HG02870 (cell line): ENCODE data around the gene AASDH.
A peak's percentile ranks its signal among the peaks of the same experiment; 100 is the strongest.

ENCODE experiments used
- ATAC-seq: cut with Tn5 transposase; IDR thresholded peaks from one replicate; pipeline ENCODE4 v1.9.1; 2021; ENCODE audit warnings: mild to moderate bottlenecking, moderate library complexity; ENCODE audit not compliant: unreplicated experiment

AASDH gene, protein sequence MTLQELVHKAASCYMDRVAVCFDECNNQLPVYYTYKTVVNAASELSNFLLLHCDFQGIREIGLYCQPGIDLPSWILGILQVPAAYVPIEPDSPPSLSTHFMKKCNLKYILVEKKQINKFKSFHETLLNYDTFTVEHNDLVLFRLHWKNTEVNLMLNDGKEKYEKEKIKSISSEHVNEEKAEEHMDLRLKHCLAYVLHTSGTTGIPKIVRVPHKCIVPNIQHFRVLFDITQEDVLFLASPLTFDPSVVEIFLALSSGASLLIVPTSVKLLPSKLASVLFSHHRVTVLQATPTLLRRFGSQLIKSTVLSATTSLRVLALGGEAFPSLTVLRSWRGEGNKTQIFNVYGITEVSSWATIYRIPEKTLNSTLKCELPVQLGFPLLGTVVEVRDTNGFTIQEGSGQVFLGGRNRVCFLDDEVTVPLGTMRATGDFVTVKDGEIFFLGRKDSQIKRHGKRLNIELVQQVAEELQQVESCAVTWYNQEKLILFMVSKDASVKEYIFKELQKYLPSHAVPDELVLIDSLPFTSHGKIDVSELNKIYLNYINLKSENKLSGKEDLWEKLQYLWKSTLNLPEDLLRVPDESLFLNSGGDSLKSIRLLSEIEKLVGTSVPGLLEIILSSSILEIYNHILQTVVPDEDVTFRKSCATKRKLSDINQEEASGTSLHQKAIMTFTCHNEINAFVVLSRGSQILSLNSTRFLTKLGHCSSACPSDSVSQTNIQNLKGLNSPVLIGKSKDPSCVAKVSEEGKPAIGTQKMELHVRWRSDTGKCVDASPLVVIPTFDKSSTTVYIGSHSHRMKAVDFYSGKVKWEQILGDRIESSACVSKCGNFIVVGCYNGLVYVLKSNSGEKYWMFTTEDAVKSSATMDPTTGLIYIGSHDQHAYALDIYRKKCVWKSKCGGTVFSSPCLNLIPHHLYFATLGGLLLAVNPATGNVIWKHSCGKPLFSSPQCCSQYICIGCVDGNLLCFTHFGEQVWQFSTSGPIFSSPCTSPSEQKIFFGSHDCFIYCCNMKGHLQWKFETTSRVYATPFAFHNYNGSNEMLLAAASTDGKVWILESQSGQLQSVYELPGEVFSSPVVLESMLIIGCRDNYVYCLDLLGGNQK

DNA sequence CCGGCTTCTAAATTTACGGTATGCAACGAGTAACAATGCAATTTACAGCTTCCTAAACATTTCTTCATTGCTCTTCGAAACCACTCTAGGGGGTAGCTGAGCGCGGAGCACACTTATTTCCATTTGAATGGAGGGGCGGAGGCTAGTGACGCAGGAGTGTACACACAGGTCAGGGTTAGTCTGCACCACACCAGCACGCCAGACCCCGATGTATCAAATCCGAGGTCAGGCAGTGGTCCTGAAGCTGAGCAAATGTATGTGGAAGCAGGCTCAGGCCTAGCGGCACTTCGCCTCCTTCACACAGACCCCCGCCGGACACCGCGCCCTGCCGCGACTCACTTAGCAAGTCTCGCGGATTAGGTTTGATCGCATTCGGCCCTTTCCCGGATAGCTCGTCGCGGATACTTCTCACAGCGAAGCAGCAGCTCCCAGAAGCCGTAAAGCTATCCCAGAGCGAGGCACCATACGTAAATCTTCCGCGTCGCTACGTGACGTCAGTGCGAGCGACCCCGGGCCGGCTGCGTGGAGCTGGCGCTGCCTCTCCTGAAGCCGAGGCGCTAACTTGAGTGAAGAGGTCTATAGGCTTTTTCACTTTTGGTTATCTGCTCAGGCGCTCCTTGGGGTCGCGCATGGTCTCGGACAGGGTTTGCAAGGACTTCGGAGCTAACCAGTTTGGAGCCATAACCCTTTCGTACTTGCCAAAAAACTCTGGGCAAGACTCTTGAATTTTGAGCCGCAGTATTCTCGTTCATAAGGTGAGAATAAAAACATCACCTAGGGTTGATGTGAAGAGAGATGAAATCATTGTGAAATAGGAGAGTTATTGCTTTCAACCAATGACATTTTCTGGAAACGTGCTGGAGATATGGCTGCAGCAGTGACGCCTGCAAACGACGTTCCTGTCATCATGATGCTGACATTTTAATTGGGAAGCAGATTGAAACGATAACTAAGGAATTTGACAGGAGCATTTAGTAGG, at the start of gene AASDH:
AASDH (minus strand) TSS at position 469 of the 979 bp plus-strand sequence. CDS start 3,192 bp downstream, outside the sequence.
- peak; percentile 90 for ATAC-seq

DNA sequence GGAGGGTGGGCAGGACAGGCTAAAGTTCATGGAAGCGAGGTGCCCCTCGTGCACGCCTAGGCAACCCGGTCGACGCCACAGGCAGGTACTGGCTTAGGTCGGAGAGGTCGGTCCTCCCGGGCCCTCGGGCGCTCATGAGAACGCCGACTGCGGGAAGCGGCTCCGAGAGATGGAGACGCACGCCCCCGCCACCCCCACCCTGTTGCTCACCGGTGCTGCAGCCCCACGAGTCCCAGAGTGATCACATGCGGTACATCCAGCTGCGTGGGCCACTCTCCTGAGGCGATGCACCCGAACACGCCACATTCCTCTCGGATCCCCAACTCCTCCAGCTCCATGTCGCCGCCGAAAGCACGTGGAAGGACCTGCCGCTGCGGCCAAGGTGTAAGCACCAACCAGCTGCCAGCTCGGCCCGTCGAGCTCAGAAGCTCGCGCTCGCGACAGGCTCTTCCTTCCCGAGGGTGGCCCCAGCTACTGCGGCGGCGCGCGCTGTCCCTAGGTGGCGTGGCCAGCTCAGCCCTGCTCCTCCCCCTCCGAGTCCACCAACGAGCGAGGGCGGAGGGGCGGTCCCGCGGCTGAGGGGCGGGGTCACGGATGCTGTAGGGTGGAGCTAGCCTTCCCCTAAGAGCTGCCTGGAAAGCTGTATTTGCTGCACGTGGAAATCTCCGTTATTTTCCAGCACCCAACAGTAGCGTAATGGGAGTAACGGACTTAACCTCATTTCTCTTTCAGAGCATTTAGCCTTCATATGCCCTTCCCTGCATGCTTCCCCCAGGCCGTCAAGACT, 48.0 kb upstream of the AASDH start, which contains the start of gene PPAT:
PPAT (minus strand) TSS at position 476 of the 787 bp plus-strand sequence; CDS start at position 338, 138 bp downstream.
- peak; percentile 76 for ATAC-seq

DNA sequence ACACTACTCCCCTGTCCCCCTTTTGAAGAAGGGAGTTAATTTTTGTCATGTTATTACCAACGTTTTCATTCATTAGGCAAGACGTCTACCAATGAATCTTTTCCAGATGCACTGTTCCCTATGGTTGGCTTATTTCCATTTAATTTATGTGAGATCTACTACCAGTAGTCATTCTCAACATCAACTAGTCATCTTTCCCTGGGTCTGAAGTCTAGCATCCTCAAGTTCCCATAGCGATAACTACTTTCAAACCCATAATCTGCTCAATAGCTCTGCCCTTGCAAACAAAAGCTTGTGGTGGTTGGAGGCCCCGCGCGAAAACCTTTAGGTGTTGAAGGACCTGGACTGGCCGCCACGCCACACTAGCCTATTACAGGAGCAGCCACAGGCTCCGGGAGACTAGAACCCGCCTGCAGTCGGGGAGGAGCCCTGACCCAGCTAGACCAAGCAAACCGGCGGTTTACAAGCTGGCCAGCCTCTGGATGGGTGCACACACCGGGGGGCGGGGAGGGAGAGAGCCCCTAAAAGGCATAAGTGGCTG, 47.4 kb upstream of the AASDH start:
- ATAC-seq = peak; percentile 11

DNA sequence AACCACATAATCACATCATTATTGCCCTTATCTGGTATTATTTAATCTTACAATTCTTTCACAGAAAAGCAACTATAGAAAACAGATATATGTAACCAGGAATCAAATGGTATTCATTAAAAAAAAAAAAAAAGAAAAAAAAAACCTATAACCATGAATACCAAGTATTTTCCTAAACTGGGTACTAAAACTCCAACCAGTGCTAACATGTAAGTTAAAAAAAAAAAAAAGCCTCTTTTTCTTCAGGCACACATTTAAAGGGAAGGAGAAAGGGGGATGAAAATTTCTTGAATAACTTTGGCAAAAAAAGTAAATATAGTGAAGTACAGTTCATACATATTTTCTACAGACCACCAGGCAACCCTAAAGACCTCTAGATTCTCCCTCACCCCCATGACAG, 46.0 kb upstream of the AASDH start:
- ATAC-seq = no peak

DNA sequence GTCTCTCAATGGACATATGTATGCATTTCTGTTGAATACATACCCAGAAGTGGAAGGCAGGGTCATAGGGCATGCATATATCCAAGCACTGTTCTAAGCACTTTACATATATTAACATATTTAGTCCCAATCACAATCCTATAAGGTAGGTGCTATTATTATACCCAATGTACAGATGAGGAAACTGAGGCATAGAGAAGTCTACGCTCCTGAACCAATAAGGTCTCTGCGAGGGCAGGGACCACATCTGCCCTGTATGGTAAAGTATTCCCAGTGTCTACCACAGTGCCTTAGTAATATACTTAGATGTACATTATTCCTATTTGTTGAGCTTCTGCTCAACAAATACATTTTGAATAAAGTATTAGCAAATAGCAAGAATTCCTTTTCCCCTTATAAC, 42.9 kb upstream of the AASDH start:
- ATAC-seq = no peak

DNA sequence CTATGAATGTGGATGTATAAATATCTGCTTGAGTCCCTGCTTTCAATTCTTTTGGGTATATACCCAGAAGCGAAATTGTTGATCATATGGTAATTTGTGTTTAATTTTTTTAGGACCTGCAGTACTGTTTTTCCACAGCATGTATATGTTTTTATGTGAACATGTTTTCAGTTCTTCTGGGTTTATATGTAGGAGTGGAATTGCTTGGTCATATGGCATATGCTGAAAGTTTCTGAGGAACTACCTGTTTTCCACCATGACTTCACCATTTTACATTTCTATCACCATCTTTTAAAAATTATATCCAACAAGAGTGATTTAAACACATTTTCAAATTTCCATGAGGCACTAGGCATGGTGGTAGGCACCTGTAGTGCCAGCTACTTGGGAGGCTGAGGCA, 39.9 kb upstream of the AASDH start:
- ATAC-seq = no peak

DNA sequence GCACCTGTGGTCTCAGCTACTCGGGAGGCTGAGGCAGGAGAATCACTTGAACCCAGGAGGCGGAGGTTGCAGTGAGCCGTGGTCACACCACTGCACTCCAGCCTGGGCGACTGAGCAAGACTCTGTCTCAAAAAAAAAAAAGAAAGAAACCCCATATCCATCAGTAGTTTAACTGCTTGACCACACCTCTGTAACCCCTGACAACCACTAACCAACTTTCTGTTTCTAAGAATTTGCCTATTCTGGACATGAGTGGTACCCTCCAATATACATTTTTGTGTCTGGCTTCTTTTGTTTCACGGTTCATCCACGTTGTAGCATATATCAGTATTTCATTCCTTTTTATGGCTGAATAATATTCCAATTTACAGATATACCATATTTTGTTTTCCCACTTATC, 39.0 kb upstream of the AASDH start:
- peak; percentile 83 for ATAC-seq

DNA sequence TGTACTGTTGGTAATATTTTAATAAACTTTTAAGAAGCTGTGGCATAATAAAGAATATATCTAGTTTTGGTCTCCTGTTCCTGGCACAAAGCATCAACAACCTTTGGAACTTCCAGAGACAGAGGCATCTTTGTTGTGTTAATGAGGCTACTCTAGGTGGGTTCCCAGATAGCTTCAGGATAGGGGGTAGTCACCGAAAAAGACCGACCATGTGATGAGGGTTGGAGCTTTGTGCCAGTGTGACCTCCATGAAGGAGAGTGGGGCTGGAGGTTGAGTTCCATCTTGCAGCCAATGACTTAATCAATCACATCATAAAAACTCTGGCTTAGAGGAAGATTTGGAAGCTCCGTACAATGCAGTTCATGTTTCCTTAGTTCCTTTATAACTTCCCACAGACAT, 38.2 kb upstream of the AASDH start:
- ATAC-seq = no peak

DNA sequence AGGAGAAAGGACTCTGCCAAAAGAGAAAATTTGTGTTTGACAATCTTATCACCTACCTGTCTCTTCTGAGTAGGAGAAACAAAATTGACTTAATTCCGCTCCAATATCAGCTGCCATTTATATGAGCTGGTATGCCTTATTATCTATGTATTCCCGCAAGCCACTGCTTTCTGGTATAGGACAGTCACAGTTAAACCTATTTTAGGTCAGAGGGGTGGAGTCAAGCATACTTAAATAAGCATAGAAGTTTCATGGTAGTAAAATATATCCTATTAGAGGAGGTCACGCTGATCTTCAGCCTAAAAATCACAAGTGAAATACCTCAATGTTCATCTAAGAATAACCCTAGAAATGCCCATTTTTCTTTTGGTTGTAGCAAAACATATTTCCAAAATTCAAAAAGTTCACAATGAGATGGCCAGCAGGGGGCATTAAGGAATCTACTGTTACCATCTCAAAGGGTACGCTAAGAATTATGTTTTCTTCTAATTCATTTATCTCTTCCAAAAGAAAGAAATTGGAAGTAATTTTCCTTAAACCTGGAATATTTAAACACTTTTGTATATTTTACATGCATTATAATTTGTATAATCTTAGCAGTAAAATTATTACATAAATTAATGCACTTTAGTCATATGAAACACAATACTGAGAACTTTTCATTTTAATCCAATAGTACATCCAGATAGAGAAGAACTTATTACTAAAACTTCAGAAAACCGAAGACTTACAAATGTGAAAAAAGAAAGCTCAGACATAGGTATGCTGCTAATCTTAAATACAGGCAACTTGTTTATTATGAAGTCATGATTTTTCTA, 37.6 kb upstream of the AASDH start:
- no peak for ATAC-seq

DNA sequence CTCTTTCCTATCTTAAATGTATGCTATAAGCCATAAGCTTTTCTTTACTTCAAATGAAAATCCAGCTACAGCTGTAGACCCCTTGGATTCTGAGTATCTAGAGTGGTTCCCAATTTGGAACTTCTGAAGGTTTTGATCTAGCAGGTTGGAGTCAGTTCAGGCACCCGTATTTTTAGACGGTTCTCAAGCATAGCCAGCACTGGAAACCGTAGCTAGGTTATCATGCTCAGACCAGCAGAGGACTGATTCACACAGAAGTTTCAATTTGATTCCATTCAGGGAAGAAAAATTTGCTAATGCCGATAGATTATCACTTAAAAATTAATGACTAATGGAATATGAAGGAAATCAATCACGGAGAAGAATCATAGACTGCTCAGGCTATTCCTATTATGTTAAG, 36.9 kb upstream of the AASDH start:
- no peak for ATAC-seq

DNA sequence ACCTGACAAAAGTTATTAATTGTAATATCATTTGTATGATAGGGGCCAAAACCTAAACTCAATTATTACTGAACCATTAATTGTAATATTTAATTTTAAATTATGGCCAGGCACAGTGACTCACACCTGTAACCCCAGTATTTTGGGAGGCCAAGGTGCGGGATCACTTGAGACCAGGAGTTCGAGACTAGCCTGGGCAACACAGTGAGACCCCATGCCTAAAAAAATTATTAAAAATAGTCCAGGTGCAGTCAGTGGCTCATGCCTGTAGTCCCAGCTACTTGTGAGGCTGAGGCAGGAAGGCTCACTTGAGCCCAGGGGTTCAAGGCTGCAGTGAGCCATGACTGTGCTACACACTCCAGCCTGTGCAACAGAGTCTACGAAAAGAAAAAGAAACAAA, 30.1 kb upstream of the AASDH start:
- no peak for ATAC-seq

DNA sequence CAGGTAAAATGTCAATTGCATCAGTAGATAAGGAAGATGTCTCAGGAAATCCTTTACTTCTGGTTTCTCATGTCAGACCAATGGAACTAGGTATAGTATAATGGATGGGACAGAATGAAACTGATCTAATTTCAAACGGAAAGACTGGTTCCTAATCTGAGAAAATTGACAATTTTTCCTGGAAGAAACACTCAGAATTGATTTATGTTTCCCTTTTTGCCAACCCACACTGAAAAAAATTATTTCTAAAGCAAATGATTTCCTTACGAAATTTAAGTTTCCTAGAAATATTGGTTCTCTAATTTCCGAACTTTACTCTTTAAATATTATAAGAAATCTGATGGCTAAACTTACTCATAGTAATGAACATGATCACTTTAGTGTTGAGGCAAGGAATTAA, 29.1 kb upstream of the AASDH start:
- ATAC-seq = no peak

DNA sequence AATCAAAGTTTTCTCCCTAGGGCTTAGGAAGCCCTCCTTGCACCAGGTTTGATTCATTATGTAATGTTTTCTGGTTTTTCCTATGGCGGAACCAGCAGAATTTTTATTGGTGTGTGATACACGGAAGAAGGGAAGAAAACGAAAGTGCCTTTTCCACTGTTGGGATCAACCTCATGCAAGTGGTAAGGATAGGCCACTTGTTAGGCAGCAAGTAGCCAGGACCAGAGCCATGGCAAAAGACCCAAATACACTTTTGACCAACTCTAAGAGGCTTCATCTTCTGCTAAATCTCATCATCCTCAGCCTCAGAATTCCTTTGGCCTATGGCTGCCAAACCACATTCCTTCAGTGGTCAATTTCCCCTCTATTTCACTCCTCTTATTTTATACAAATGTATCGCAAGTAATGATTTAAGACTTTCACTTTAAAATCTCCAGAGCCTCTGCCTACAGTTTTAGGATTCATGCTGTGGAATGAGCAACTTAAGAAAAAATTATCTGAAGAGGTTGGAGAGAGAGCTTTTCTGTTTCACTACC, 26.9 kb upstream of the AASDH start:
- no peak for ATAC-seq

DNA sequence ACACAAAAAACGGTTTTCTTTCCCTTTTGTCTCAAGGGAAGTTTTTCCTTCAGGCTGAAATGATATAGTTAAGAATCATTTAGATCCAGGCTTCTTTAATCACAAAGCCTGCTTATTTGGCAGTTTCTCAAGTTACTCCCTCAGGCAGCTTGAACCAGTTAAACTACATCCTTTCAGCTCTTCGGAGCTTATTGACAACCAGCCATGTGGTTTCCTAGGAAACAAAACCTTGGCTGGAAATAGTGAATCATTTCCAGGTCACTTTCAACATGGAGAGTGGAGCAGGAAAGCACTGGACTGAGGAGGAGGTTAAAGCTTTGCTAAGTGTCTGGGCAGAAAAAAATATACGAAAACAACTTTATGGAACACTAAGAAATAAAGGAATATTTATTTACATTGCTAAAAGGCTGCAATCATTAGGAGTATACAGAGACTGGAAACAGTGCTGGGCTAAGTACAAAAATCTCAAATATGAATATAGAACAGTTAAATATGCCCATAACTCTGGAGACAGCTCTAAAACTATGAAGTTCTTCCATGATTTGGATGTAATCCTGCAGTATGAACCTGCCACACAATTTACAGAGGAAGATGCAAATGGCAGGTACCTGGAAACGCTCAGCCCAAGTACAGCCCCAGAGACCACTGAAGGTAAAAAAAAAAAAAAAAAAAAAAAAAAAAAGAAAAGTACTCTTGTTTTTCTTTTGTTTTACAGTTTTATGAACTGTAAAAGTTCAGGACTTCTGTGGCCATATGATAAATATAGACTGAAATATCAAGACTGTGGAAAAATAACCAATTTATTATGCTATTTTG, 23.2 kb upstream of the AASDH start:
- ATAC-seq = no peak

DNA sequence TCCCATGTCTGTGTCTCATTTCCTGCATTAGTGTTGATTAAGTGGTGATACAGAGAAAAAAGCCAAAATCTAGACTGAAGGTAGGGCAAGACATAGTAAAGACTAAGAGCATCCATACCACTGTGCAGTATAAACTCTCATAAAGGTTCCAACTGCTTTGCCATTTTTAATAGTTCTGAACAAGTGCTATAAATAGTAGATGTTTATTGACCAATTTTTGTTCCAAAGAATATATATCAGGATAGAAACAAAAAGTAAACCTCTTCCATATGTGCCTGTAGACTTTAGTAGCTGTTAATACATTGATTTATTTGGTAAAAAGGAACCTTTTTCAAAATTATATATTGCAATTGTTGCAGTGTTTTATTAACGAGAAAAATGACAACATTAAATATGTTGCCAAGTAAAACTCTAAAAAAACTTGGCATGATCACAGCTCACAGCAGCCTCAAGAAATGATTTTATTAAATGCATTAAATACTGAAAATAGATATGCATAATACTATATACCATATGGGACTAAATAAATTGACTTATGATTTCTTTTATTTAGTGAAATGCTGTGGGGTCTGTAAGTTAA, 22.3 kb upstream of the AASDH start:
- no peak for ATAC-seq

DNA sequence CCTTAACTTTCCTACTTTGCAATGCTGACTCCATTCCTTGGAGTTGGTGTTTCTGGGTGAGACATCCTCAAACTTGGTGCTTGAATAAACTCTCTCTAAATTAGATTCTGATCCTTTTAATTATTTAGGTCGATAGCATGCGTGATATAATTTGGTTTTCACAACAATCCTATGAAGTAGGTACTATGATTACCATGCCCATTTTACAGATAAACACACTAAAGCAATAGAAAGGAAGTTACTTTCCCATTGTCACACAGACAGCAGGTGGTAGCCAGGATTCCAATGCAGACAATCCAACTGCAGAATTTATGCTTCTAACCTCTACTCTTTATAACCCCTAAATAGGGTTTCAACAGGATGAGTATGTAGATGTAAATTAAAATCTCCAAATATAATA, 21.7 kb upstream of the AASDH start:
- no peak for ATAC-seq

DNA sequence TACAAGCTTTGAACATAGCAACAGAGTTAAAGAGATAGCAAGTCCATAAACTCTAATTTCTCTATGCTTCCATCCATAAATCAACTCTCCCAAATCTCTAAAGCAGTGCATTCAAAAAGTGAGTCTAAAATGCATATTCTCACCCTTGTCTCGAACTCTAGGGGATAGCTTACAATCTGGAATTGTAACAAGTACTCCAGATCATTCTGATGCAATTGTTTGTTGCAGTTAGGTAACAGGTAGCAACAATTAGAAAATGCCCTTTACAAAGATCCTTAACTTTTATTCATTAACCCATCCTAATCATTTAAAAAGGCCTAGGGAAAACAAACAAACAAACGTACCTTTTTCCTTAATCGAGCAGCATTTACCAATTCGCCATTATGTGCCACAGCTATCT, 18.9 kb upstream of the AASDH start:
- ATAC-seq = no peak
